HEK293T (cell line): ENCODE measurements around the gene RSU1.

Experiments
- BHLHE40 ChIP-seq: fragments of 450-650 bp; IDR thresholded peaks from 2 replicates; pipeline ENCODE4 v1.6.1; 2016; ENCODE audit warnings: mild to moderate bottlenecking, moderate library complexity, borderline replicate concordance
- CTBP1 ChIP-seq: fragments of 450-650 bp; IDR thresholded peaks from 2 replicates; pipeline ENCODE4 v1.6.1; 2016; ENCODE audit warnings: borderline replicate concordance
- FOXA1 ChIP-seq: fragments of 450-650 bp; IDR thresholded peaks from 2 replicates; pipeline ENCODE4 v1.6.1; 2016; ENCODE audit warnings: mild to moderate bottlenecking
- FOXK2 ChIP-seq: fragments of 450-650 bp; IDR thresholded peaks from 2 replicates; pipeline ENCODE4 v1.6.1; 2016; ENCODE audit warnings: mild to moderate bottlenecking
- FOXM1 ChIP-seq: fragments of 450-650 bp; IDR thresholded peaks from 2 replicates; pipeline ENCODE4 v1.6.1; 2017; ENCODE audit warnings: mild to moderate bottlenecking, borderline replicate concordance
- NFRKB ChIP-seq: fragments of 450-650 bp; IDR thresholded peaks from 2 replicates; pipeline ENCODE4 v1.6.1; 2016; ENCODE audit warnings: mild to moderate bottlenecking, moderate library complexity
- ZNF384 ChIP-seq: fragments of 450-650 bp; IDR thresholded peaks from 2 replicates; pipeline ENCODE4 v1.6.1; 2016

DNA sequence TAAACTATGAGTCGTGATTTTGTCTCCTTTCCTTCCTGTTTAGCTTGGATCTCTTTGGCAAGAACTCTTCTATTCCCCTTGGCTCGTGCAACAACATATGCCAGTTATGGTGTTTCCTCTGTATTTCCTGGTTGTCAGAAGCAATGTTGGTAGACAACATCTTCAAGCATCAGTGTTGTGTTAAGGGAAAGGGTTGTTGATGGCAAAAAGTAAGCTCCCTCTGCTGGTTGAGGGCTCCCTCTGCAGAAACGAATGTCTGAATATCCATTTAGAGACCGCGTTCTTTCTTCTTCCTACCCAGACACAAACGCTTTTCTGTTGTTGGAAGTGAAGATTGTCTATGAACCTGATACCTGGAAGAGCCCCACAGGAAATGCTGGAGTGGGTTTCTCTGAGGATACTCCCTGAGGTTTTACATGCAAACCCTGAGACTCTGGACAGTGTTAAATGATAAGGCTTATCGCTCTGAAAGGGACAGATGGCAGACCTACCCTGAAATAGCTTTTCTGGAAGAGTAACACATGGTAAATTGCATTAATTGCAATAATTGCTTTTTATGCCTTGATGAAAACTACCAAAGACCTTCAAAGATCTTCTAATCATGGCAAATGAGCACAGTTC is 272.0 kb downstream of the RSU1 start:
- TF ChIP-seq FOXK2 (no peak), NFRKB (no peak), FOXA1 (no peak), ZNF384 (no peak), CTBP1 (no peak), FOXM1 (no peak), BHLHE40 (no peak)
